Mesothelial cell of epicardium (in vitro differentiated cells): ENCODE measurements around the gene KDM3A. TPM values are rescaled to one million over a fixed set of nuclear protein-coding genes. Genes with fewer than 3 reads are reported as not detected.

Source experiments
- DNase-seq, 2 experiments: peaks; one replicate each; pipeline ENCODE4 v3.0.0; 2021; ENCODE audit warnings: low spot score in 2 of 2; ENCODE audit not compliant: unreplicated experiment in 2 of 2
- H3K27ac Mint-ChIP-seq: 2 replicates; pipeline ENCODE4 v1.8.0; 2021; ENCODE audit warnings: mixed read lengths
- H3K27me3 Mint-ChIP-seq: 2 replicates; pipeline ENCODE4 v1.8.0; 2021; ENCODE audit warnings: low read depth, mixed read lengths
- H3K36me3 Mint-ChIP-seq: 2 replicates; pipeline ENCODE4 v1.8.0; 2021; ENCODE audit warnings: mixed read lengths
- H3K4me1 Mint-ChIP-seq: 2 replicates; pipeline ENCODE4 v1.8.0; 2021; ENCODE audit warnings: mixed read lengths
- H3K4me3 Mint-ChIP-seq: 2 replicates; pipeline ENCODE4 v1.8.0; 2021; ENCODE audit warnings: mild to moderate bottlenecking, moderate library complexity, mixed read lengths
- H3K9me3 Mint-ChIP-seq: 2 replicates; pipeline ENCODE4 v1.8.0; 2021; ENCODE audit warnings: mixed read lengths
- CTCF ChIP-seq: fragments of 200-600 bp; sonication (generic); IDR thresholded peaks from one replicate; pipeline ENCODE4 v1.5.0; 2021; ENCODE audit warnings: antibody characterized with exemption; ENCODE audit not compliant: unreplicated experiment
- total RNA-seq: library from RNA; stranded (reverse); gene quantifications from 3 replicates; pipeline ENCODE4 v1.2.1, GENCODE V29; 2021

The KDM3A gene
- total RNA-seq, 1 donor from 2014 or later, result 113 TPM

DNA sequence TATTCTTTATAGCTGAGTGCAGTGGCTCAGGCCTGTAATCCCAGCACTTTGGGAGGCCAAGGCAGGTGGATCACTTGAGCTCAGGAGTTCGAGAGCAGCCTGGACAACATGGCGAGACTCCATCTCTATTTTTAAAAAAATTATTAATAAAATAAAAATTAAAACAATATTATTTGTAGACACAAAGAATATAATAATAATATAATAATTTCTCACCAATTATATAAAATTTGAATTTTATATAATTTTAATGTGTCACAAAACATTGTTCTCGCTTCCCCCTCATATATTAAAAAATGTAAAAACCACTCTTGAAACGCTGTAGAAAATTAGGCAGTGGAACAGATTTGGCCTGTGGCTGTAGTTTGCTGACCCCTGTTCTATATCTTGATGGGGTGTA, 5.6 kb upstream of the KDM3A start:
- no peak for TF ChIP-seq CTCF
- Mint-ChIP-seq H3K9me3 (peaks cover 42% of the 10 kb centered on the region), H3K36me3 (peaks cover 18% of the 10 kb centered on the region), H3K27me3 (peaks cover 39% of the 10 kb centered on the region), H3K4me3 (no peak overlapping the region), H3K4me1 (peaks cover under 1% of the 10 kb centered on the region), H3K27ac (no peak overlapping the region)
- DNase-seq, result no peak

DNA sequence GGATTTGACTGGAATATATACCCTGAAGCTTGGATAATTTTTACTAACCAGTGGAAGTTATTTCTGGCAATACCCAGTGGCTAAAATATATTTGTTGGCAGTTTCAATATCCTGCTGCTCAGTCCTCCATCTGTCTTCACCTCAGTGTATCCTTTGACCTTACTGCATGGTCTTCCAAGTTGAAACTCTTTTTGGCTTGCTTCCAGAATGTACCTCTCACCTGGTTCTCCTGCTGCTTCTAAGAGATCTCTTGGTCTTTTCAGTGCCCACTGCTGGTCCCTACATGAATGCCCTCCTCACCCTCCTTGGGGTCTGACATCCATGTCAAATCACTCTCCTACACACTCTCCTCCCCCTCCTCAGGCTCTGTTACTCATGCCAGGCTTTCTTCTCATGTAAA, 4.8 kb upstream of the KDM3A start:
- no peak overlapping the region for H3K4me3 Mint-ChIP-seq

DNA sequence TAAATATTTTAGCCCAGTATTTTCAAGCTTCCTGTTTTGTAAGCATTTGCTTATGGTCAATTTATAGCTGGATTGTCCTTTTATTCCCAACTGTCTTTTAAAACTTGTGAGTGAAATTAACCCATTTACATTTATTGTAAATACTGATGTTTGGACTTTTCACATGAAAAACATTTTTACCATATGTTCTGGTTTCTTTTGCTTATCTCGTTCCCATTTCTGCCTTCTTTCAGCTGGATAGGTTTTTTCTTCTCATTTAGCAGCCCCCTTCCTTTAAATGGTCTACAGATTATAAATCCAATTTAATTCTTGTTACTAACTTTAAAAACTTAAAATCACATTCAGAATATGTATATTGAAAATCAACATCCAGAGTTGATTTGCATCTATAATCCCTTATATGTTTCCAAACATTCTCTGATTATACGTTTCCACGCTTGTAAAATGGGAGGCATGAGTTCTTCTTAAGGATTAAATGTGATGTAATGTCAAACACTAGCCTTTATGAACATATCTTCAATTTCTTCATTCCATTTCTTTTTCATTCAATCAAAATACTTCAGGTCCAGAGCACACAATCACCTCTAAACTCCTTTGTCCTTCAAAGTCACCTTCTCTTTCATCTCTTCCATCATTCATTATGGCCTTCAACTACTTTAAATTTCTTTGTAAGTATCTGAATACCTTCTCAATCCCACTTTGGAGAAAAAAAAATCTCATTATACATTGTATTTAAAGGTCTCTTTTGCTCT, 1.1 kb upstream of the KDM3A start:
- Mint-ChIP-seq H3K27ac (peak overlapping the region; percentile 100), H3K36me3 (peaks cover 28% of the 10 kb centered on the region), H3K4me3 (peak overlapping the region; percentile 94), H3K9me3 (peaks cover 35% of the 10 kb centered on the region), H3K27me3 (peaks cover 6% of the 10 kb centered on the region), H3K4me1 (peaks cover 32% of the 10 kb centered on the region)
- no peak for TF ChIP-seq CTCF
- no peak for DNase-seq

More for the DNA sequence above, 4.8 kb upstream of the KDM3A start:
- DNase-seq, result no peak
- Mint-ChIP-seq H3K27ac (no peak overlapping the region), H3K27me3 (peaks cover 34% of the 10 kb centered on the region), H3K36me3 (peaks cover 21% of the 10 kb centered on the region), H3K9me3 (peaks cover 40% of the 10 kb centered on the region), H3K4me1 (peaks cover 4% of the 10 kb centered on the region)
- TF ChIP-seq CTCF, result no peak

DNA sequence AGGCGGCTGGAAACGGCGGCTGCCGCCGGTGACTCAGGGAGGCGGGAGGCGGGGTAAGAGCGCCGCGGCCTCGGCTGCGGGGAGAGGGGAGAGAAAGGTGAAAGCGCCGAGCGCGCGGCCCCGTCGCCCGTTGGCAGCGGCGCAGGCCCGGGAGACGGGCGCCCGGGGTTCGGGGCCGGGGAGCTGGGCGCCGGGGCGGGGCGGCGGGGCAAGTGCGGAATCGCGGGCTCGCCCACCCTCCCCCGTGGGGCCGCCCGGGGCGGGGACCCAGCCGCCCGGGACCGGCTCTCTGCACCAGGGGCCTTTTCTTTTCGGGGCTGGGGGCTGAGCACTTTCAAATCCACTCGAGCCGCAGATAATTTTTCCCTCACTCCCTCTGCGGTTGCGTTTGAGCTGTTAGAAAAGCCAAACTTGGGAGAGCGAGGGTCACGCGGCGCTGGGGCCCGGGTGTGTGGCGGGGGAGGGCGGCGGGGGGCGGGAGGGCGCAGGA, 266 bp downstream of the KDM3A start:
- Mint-ChIP-seq H3K4me3 (peak overlapping the region; percentile 94), H3K9me3 (peaks cover 34% of the 10 kb centered on the region), H3K4me1 (peaks cover 39% of the 10 kb centered on the region), H3K27ac (peak overlapping the region; percentile 100), H3K36me3 (peaks cover 34% of the 10 kb centered on the region), H3K27me3 (peaks cover 3% of the 10 kb centered on the region)
- no peak for TF ChIP-seq CTCF
- no peak for DNase-seq

GRCh38 chr2:86441882-86442641, 891 bp downstream of the KDM3A start:
- peak overlapping the region; percentile 92 for H3K4me3 Mint-ChIP-seq
- H3K4me1 Mint-ChIP-seq, result peaks cover 39% of the 10 kb centered on the region
- H3K27ac Mint-ChIP-seq, result peak overlapping the region; percentile 98
- H3K9me3 Mint-ChIP-seq, result peaks cover 30% of the 10 kb centered on the region
- H3K36me3 Mint-ChIP-seq, result peaks cover 34% of the 10 kb centered on the region
- TF ChIP-seq CTCF, result no peak
- no peaks in the 10 kb centered on the region for H3K27me3 Mint-ChIP-seq
- DNase-seq, result peak; percentile 29 to 52
